ENCODE measurements around the gene PRICKLE4. TPM values are rescaled to one million over a fixed set of nuclear protein-coding genes. Genes with fewer than 3 reads are reported as not detected.

PRICKLE4 gene
- total RNA-seq, 1 experiment from 2014 or later: 0.70 TPM

DNA sequence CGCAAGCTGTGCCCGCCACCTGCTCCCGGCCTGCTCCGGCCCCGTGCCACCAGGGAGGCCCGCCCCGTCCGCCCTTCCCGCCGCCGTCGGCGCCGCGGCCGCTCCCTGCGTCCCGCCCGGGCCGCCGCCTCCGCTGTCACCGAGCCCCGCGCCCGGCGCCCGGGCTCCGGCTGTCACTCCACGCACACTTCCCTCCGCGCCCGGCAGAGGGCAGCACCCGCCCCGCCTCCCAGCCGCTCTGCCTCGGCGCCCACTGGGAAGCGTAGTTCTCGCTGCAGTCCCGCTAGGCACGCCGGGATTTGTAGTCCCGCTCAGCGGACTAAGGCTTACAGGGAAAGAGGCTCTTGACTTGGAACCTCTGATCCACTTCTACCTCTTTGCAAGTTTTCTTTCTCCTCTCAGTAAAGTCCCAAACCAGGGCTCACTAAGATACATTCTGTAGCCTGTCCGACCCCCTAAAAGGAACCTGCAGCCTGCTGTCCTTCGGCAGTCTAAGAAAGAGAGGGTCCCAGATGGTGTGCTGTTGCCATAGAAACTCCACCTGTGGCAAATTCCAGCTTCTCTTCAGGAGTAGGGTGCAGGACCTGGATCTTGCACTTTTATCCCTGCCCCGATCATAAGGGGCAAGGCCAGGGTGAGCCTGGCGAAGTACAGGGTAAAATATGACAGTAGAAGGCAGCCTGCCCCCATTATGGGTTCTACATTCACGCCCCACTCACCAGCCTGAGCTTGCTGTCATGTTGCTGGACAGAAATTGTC lies 45.0 kb upstream of the PRICKLE4 start, which contains the start of gene TFEB:
Gene TFEB (minus strand): TSS at position 182 of the 759 bp plus-strand sequence. CDS start 44,395 bp downstream, outside the sequence.
- H2BK15ac ChIP-seq (ENCODE audit: low read depth, low read length): no peak within 1 kb of the TSS
- Mint-ChIP-seq H3K27me3 (ENCODE audit: low read depth) (peaks cover 29% of the 10 kb centered on the region), H3K27ac (no peak within 1 kb of the TSS), H3K4me3 (peak within 1 kb of the TSS; percentile 54 to 79), H3K9me3 (no peaks in the 10 kb centered on the region; a peak in 1 of 5 replicates), H3K4me1 (peaks cover 31% of the 10 kb centered on the region in 2 experiments), H3K36me3 (ENCODE audit: insufficient read depth in 1 of 3, low read depth in 3 of 3) (no peaks in the 10 kb centered on the region)
- H3K23me2 ChIP-seq (ENCODE audit: insufficient read length, low read depth, low read length, poor library complexity, severe bottlenecking): peaks cover 12% of the 10 kb centered on the region
- no CpG with 5 or more reads among the region's 50 CpGs for WGBS (ENCODE audit: extremely low coverage, insufficient read length, low lambda C conversion rate)
- no peak within 1 kb of the TSS for H4K8ac ChIP-seq (replicated peaks; ENCODE audit: insufficient read length, low read depth, low read length)
- H3K4me2 ChIP-seq (ENCODE audit: insufficient read depth, insufficient read length, low read length): peak within 1 kb of the TSS; percentile 55
- H3K14ac ChIP-seq (ENCODE audit: insufficient read depth, low read length): no peak within 1 kb of the TSS
- no peak within 1 kb of the TSS for H4K5ac ChIP-seq (ENCODE audit: insufficient read length, low read depth, low read length)
- H2AFZ ChIP-seq (ENCODE audit: low read length): peak within 1 kb of the TSS; percentile 82
- H3K4me1 ChIP-seq (ENCODE audit: insufficient read depth, low read length): peaks cover under 1% of the 10 kb centered on the region; the same call in 1 of the 2 replicates
- H2AK5ac ChIP-seq (ENCODE audit: insufficient read length, low read length): no peak within 1 kb of the TSS
- H3K18ac ChIP-seq (ENCODE audit: insufficient read length, low read depth, low read length): no peak within 1 kb of the TSS
- peak; percentile 88 for TF ChIP-seq CTCF (conservative IDR thresholded peaks at IDR 0.05)
- no peak within 1 kb of the TSS for H3K27ac ChIP-seq (ENCODE audit: insufficient read length, low read depth, low read length)
- H3K79me2 ChIP-seq (ENCODE audit: insufficient read depth, low read length): no peaks in the 10 kb centered on the region
- H3K23ac ChIP-seq (ENCODE audit: insufficient read length, low read depth, low read length): no peak within 1 kb of the TSS
- H2BK20ac ChIP-seq (ENCODE audit: low read depth, low read length, poor library complexity, severe bottlenecking): no peak within 1 kb of the TSS
- H3K9me3 ChIP-seq (ENCODE audit: control insufficient read depth, low read depth, low read length): no peaks in the 10 kb centered on the region
- no peak within 1 kb of the TSS for H3K56ac ChIP-seq (ENCODE audit: insufficient read length, low read depth, low read length)
- no peaks in the 10 kb centered on the region for H4K20me1 ChIP-seq (ENCODE audit: control insufficient read depth, insufficient read depth, insufficient read length)
- peak; percentile 89 for DNase-seq
- H2BK120ac ChIP-seq (ENCODE audit: low read depth, low read length, poor library complexity, severe bottlenecking): no peak within 1 kb of the TSS
- no peaks in the 10 kb centered on the region for H3K27me3 ChIP-seq (ENCODE audit: insufficient read depth, low read length)
- H3T11ph ChIP-seq (ENCODE audit: low read length): no peak within 1 kb of the TSS
- H3K4ac ChIP-seq (ENCODE audit: low read depth, low read length): no peak within 1 kb of the TSS
- H4K91ac ChIP-seq (ENCODE audit: insufficient read length, low read depth, low read length): no peak within 1 kb of the TSS
- H2BK12ac ChIP-seq (ENCODE audit: insufficient read length, low read depth, low read length): no peak within 1 kb of the TSS
- no peaks in the 10 kb centered on the region for H3K79me1 ChIP-seq (ENCODE audit: insufficient read depth, low read depth, low read length, poor library complexity, severe bottlenecking)
- no peak within 1 kb of the TSS for H2BK5ac ChIP-seq (ENCODE audit: insufficient read length, low read length)
- no peak within 1 kb of the TSS for H3K9ac ChIP-seq (ENCODE audit: extremely low read depth, insufficient read length, low read length)
